Right ventricle myocardium inferior (tissue), 1 donor: ENCODE results near the gene PNPLA3. TPM values are rescaled to one million over a fixed set of nuclear protein-coding genes. Genes with fewer than 3 reads are reported as not detected.

Source experiments
- ATAC-seq: fragments of 200-7000 bp; cut with Tn5 transposase; one replicate; pipeline ENCODE4 v1.9.1; 2020; ENCODE audit warnings: mild to moderate bottlenecking, moderate library complexity
- DNase-seq: peaks from one replicate; pipeline ENCODE4 v3.0.0; 2021; ENCODE audit errors: missing footprints
- intact Hi-C: fragments of 100-400 bp; cut with DNase I; formaldehyde crosslinking; loops from one replicate; pipeline ENCODE4 v1.11.0; 2022
- total RNA-seq: library from RNA; stranded (reverse); fragmentation: NEBNext Ultra II Directional; extraction: Animal tissue kit (Norgen Biotek cat#: 25700); gene quantifications from one replicate; pipeline ENCODE4 v1.2.1, GENCODE V29; 2021
- donor health status: DM: no; HTN: yes; CAD: no; lungs with severe emphysema.

Gene PNPLA3
- total RNA-seq, 1 donor from 2014 or later = 0.46 TPM

DNA sequence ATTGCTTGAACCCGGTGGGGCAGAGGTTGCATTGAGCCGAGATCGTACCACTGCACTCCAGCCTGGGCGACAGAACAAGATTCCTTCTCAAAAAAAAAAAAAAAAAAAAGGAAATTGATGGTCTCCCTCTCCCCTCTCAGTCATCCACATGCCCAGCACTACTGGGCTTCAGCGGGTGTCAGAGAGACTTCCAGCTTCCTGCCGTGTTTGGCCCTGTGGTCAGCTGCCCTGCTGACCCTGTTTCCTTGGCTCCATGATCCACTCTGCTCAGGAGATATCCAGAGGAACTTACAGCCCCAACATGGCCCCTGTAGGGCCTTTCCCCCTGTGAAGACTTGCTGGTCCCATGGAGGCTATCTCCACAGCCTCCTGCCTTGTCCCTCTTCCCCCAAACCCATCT lies 6.1 kb upstream of the PNPLA3 start:
- intact Hi-C loops = no loop called here
- no peak for DNase-seq
- ATAC-seq = no peak

- ATAC-seq (no peak), DNase-seq (no peak)
- intact Hi-C loops = no loop called here
Measured at GRCh38 chr22:43919106-43919973, 4.3 kb upstream of the PNPLA3 start.

GRCh38 chr22:43921370-43921769 lies 2.2 kb upstream of the PNPLA3 start:
- intact Hi-C loops = no loop called here
- ATAC-seq (no peak), DNase-seq (no peak)

DNA sequence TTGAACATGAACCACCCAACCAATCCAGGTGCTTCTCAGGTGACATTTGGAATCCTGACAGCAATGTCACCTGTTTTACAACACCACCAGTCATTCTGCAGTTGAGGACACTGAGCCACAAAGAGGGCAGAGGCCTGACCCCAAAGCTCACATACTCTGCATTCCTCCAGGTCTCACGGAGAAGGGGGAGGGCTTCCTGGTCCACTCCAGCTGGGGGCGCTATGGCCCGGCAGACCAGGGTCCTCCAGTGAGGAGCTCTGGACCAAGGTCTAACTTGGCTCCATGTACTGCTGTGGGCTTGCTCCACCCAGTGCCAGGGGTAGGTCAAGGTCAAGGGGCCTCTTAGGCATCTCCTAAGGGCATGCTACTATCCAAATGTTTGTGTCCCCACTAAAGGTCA lies 1.5 kb upstream of the PNPLA3 start:
- ATAC-seq = no peak
- intact Hi-C loops = no loop called here

DNA sequence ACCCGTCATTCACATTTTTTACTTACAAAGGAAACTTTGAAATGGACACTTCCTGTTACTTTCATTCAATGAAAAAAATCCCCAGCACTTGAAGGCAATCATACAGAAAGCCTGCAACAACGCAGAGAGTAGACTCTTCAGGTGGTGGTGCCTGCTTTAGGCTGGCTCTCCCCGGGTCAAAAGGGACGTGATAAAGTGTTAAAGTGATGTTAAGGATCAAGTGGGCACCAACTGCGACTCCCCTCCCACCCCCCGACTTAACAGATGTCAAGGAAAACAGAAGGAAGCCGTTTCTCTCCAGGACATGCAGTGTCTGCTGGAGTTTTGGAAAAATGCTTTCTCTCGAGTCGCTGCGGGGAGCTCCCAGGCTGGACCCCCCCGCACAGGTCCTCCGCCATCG lies 414 bp upstream of the PNPLA3 start:
- intact Hi-C loops = no loop called here
- ATAC-seq (no peak), DNase-seq (no peak)

More for the DNA sequence above, 1.5 kb upstream of the PNPLA3 start:
- no peak for DNase-seq

DNA sequence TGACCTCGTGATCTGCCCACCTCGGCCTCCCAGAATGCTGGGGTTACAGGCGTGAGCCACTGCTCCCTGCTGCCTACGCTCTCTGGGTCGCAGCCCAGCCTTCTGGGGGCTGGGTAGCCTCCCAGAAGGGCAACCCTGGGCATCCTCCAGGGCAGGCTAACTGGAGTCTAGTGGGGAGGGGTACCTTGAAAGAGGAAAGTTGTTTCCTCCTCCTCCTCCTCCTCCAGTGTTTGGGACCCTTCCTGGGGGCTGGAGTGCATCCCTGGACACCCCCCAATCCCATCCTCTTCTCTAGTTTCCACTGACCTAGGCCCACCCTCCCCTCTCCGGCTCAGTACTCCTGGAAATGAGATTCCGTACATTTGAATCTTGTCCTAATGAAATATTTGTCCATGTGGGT lies 1.3 kb downstream of the PNPLA3 start:
- intact Hi-C loops = no loop called here
- no peak for DNase-seq
- no peak for ATAC-seq

GRCh38 chr22:43925433-43926348 lies 2.1 kb downstream of the PNPLA3 start:
- ATAC-seq = no peak
- no peak for DNase-seq
- intact Hi-C loops = no loop called here

- DNase-seq = no peak
- no peak for ATAC-seq
- intact Hi-C loops = no loop called here
Measured at GRCh38 chr22:43926349-43926710, 2.7 kb downstream of the PNPLA3 start.

GRCh38 chr22:43928468-43928867 lies 4.9 kb downstream of the PNPLA3 start:
- DNase-seq (no peak), ATAC-seq (no peak)
- intact Hi-C loops = no loop called here

DNA sequence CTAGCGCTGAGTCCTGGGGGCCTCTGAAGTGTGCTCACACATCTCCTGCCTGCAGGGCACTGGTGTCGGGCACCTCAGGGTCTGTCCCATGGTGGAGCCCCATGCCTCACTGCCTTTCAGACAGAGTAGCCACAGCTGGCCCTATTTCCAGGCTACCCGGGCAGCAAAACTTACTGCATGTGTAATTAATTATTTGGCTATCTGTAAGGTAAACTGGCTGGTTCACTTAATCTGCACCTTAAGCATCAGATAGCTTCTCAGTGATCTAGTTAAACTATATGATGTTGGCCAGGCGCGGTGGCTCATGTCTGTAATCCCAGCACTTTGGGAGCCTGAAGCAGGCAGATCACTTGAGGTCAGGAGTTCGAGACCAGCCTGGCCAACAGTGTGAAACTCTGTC lies 5.3 kb downstream of the PNPLA3 start:
- ATAC-seq (no peak), DNase-seq (no peak)
- intact Hi-C loops = no loop called here

- intact Hi-C loops = no loop called here
- DNase-seq (no peak), ATAC-seq (no peak)
Measured at GRCh38 chr22:43931771-43932170, 8.2 kb downstream of the PNPLA3 start.

GRCh38 chr22:43941449-43941848 lies 17.8 kb downstream of the PNPLA3 start:
- ATAC-seq = no peak
- intact Hi-C loops = no loop called here
- no peak for DNase-seq

DNA sequence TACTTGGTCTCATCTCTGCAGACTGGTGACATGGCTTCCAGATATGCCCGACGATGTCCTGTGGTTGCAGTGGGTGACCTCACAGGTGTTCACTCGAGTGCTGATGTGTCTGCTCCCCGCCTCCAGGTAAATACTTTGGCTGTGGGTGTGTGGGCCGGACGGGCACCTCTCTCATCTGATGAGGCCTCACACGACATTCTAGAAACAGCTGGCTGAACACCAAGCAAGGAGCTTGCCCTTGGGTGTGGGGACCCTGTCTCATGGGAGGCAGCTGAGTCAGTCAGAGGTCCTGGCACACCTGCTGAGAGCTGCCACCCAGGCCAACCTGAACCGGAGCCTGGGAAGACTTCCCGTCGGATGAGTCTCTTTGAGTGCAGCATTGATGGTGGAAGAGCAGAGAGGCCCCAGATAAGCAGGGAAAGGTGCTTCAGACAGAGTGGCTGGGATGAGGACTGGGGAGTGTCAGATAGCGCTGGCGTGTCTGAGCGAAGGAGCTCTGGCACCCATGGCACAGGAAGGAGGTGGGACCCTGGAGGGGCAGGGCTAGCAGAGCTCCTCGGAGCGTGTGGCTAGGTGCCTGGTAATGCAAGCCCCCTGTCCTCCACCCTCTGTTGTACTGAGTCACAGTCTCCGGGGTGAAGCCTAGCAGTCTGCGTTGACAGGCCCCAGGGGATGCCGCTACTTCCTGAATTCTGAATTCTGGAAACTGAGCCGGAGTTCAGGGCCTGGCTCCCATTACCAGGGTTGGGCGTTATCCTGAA lies 21.2 kb downstream of the PNPLA3 start:
- ATAC-seq = no peak
- DNase-seq = no peak
- intact Hi-C loops = no loop called here

DNA sequence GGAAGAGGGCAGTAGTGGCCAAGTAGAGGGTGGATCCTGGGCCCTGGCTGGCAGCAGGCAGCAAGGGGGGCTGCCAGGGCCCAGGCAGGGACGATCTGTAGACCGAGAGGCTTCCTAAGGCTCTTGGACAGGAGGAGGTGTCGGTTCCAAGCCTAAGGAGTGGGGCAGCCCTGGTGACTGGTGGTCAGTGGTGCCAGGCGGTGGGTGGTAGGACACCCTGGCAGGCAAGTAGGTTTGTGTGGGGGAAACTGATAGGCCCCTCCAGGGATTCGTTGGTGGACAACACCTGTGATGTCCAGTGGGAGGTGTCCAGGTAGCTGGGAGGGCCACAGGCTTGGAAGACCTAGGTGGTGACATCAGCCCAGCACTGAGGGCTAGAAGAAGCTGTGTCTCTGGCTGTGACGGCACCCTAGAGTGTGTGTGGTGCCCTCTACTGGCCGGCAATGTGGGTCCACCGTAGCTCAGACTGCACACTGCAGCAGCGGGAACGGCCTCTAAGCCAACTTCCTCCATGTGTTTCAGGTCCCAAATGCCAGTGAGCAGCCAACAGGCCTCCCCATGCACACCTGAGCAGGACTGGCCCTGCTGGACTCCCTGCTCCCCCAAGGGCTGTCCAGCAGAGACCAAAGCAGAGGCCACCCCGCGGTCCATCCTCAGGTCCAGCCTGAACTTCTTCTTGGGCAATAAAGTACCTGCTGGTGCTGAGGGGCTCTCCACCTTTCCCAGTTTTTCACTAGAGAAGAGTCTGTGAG lies 22.2 kb downstream of the PNPLA3 start:
- DNase-seq (no peak), ATAC-seq (peak; percentile 65)
- intact Hi-C loops = no loop called here

- ATAC-seq (no peak), DNase-seq (no peak)
- intact Hi-C loops = no loop called here
Measured at GRCh38 chr22:43946384-43946667, 22.7 kb downstream of the PNPLA3 start.

GRCh38 chr22:43948836-43949406 lies 25.3 kb downstream of the PNPLA3 start:
- DNase-seq = no peak
- intact Hi-C loops = no loop called here
- ATAC-seq = no peak

DNA sequence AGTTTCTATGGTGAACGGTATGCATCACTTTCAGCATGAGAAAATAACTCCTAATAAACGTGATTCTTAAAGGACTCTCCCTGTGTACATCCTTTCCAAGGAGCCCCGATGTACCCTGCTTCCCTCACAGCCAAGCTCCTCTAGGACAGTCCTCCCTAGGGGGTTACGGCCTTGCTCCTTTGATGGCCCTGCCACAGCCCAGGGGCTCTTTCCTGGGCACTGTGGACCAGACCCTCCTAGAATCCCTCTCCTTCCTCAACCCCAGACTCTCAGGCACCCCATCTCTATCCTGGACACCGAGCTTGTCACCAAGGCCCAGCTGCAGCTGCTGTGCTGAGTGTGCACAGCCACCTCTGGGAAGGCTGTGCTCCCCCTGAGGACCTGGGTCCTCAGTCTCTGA lies 27.8 kb downstream of the PNPLA3 start:
- ATAC-seq (no peak), DNase-seq (no peak)
- intact Hi-C loops = no loop called here

GRCh38 chr22:43951966-43952365 lies 28.4 kb downstream of the PNPLA3 start:
- no peak for DNase-seq
- intact Hi-C loops = no loop called here
- ATAC-seq = no peak
